Neuronal stem cell (in vitro differentiated cells): ENCODE measurements around the gene MDFI.

ENCODE experiments used
- DNase-seq: peaks from one replicate; pipeline ENCODE4 v3.0.0-alpha.2; 2013; ENCODE audit warnings: low spot score
- H2AFZ ChIP-seq: one replicate; pipeline ENCODE4 v1.6.1; 2013; ENCODE audit warnings: mild to moderate bottlenecking, low read length, inconsistent platforms
- H2AK5ac ChIP-seq: 2 replicates; pipeline ENCODE4 v1.6.1; 2013; ENCODE audit warnings: low read depth, mild to moderate bottlenecking, inconsistent platforms, low read length, moderate library complexity, mixed read lengths
- H2BK120ac ChIP-seq: 2 replicates; pipeline ENCODE4 v1.6.1; 2013; ENCODE audit warnings: low read depth, mild to moderate bottlenecking, inconsistent platforms, low read length, moderate library complexity, mixed read lengths
- H2BK12ac ChIP-seq: one replicate; pipeline ENCODE4 v1.6.1; 2013; ENCODE audit warnings: low read length, inconsistent platforms
- H2BK15ac ChIP-seq: 2 replicates; pipeline ENCODE4 v1.6.1; 2013; ENCODE audit warnings: mild to moderate bottlenecking, low read length, inconsistent platforms, mixed read lengths
- H2BK5ac ChIP-seq: one replicate; pipeline ENCODE4 v1.6.1; 2013; ENCODE audit warnings: inconsistent platforms, mild to moderate bottlenecking, low read length, moderate library complexity
- H3K14ac ChIP-seq: one replicate; pipeline ENCODE4 v1.6.1; 2013; ENCODE audit warnings: low read length, inconsistent platforms
- H3K18ac ChIP-seq: 2 replicates; pipeline ENCODE4 v1.6.1; 2013; ENCODE audit warnings: low read length, inconsistent platforms
- H3K23ac ChIP-seq: 2 replicates; pipeline ENCODE4 v1.6.1; 2013; ENCODE audit warnings: low read depth, mild to moderate bottlenecking, mixed read lengths, low read length, inconsistent platforms; ENCODE audit not compliant: poor library complexity
- H3K27ac ChIP-seq: replicated peaks from 3 replicates; pipeline ENCODE4 v1.5.1; 2013; ENCODE audit warnings: low read length, inconsistent platforms
- H3K27me3 ChIP-seq, 3 experiments: 2 replicates each; pipeline ENCODE4 v1.6.1; 2013; ENCODE audit warnings: low read length in 3 of 3, mild to moderate bottlenecking in 2 of 3, inconsistent platforms in 1 of 3, low read depth in 1 of 3, mixed read lengths in 1 of 3, moderate library complexity in 1 of 3; ENCODE audit not compliant: control insufficient read depth in 3 of 3, insufficient read depth in 3 of 3
- H3K36me3 ChIP-seq, 2 donors: replicated peaks in 1 of 2; 2 replicates each; pipeline ENCODE4 v1.6.1; 2013; ENCODE audit warnings: low read length in 2 of 2; ENCODE audit not compliant: control insufficient read depth in 2 of 2, insufficient read depth in 2 of 2
- H3K4ac ChIP-seq: 2 replicates; pipeline ENCODE4 v1.6.1; 2013; ENCODE audit warnings: inconsistent platforms, mild to moderate bottlenecking, low read length, moderate library complexity
- H3K4me1 ChIP-seq, 2 donors: 1 replicate in 1 of 2; 2 replicates in 1 of 2; pipeline ENCODE4 v1.6.1; 2013; ENCODE audit warnings: low read length in 2 of 2, low read depth in 1 of 2; ENCODE audit not compliant: control insufficient read depth in 2 of 2, insufficient read depth in 1 of 2
- H3K4me2 ChIP-seq: one replicate; pipeline ENCODE4 v1.6.1; 2013; ENCODE audit warnings: mild to moderate bottlenecking, low read length, inconsistent platforms; ENCODE audit not compliant: insufficient read depth, poor library complexity, severe bottlenecking
- H3K4me3 ChIP-seq, 2 donors: 2 replicates each; pipeline ENCODE4 v1.5.1; 2013; ENCODE audit warnings: low read length in 2 of 2, mild to moderate bottlenecking in 2 of 2, inconsistent platforms in 1 of 2, moderate library complexity in 1 of 2
- H3K79me1 ChIP-seq: one replicate; pipeline ENCODE4 v1.6.1; 2013; ENCODE audit warnings: low read depth, mild to moderate bottlenecking, inconsistent platforms, low read length, moderate library complexity
- H3K9ac ChIP-seq: one replicate; pipeline ENCODE4 v1.6.1; 2013; ENCODE audit warnings: mild to moderate bottlenecking, low read depth, low read length, inconsistent platforms; ENCODE audit not compliant: poor library complexity
- H3K9me3 ChIP-seq, 2 donors: replicated peaks in 1 of 2; 2 replicates each; pipeline versions ENCODE3 to v1.6.1; 2013; ENCODE audit warnings: low read length in 2 of 2, mild to moderate bottlenecking in 2 of 2, inconsistent platforms in 1 of 2, low read depth in 1 of 2, mixed read lengths in 1 of 2, moderate library complexity in 1 of 2; ENCODE audit not compliant: control insufficient read depth in 2 of 2, insufficient read depth in 1 of 2
- H4K8ac ChIP-seq: one replicate; pipeline ENCODE4 v1.6.1; 2013; ENCODE audit warnings: low read depth, mild to moderate bottlenecking, inconsistent platforms, low read length, moderate library complexity
- H4K91ac ChIP-seq: one replicate; pipeline ENCODE4 v1.6.1; 2013; ENCODE audit warnings: low read length, low read depth, mild to moderate bottlenecking, inconsistent platforms; ENCODE audit not compliant: poor library complexity
- WGBS, 2 donors: extraction: QIAGEN DNeasy Blood & Tissue Kit; methylation state at CpG; one replicate each; pipeline ENCODE4 v1.1.7; 2013; ENCODE audit warnings: missing lambda C conversion rate in 2 of 2, mixed read lengths in 1 of 2; ENCODE audit not compliant: insufficient read length in 2 of 2, insufficient replicate concordance in 1 of 2; ENCODE audit errors: extremely low coverage in 2 of 2; 5-methylcytosine and 5-hydroxymethylcytosine counted together

The MDFI gene

GRCh38 chr6:41655176-41655575 is 16.9 kb downstream of the MDFI start:
- no peak overlapping the region for H4K8ac ChIP-seq
- H2BK120ac ChIP-seq, result no peak overlapping the region
- no peak overlapping the region for H2BK15ac ChIP-seq
- H3K4ac ChIP-seq, result no peak overlapping the region
- H3K79me1 ChIP-seq, result peaks cover 6% of the 10 kb centered on the region
- no peak overlapping the region for H3K27ac ChIP-seq
- no peak overlapping the region for H4K91ac ChIP-seq
- H2BK12ac ChIP-seq, result no peak overlapping the region
- no peak for DNase-seq
- no peak overlapping the region for H3K23ac ChIP-seq
- H3K14ac ChIP-seq, result no peak overlapping the region
- H3K9me3 ChIP-seq, result no peaks in the 10 kb centered on the region
- H2AFZ ChIP-seq, result no peak overlapping the region
- H3K4me1 ChIP-seq, result peaks cover 4 to 10% of the 10 kb centered on the region in 2 donors
- peak overlapping the region; percentile 49 for H2BK5ac ChIP-seq
- H3K18ac ChIP-seq, result no peak overlapping the region
- H3K4me3 ChIP-seq, result no peak overlapping the region
- no CpG with 5 or more reads among the region's 8 CpGs for WGBS, 2 donors
- no peaks in the 10 kb centered on the region for H3K27me3 ChIP-seq
- H3K36me3 ChIP-seq, result peaks cover 16 to 36% of the 10 kb centered on the region in 2 donors
- H3K4me2 ChIP-seq, result no peak overlapping the region
- H2AK5ac ChIP-seq, result no peak overlapping the region
- H3K9ac ChIP-seq, result no peak overlapping the region

- Histone ChIP-seq H4K91ac (no peak overlapping the region), H3K23ac (no peak overlapping the region), H3K4me2 (no peak overlapping the region), H3K4me1 (peaks cover 4 to 10% of the 10 kb centered on the region in 2 donors), H3K79me1 (peaks cover 6% of the 10 kb centered on the region), H3K27me3 (peaks cover 0 to 4% (median 0%) of the 10 kb centered on the region in 3 experiments), H3K18ac (peak overlapping the region; percentile 83), H2BK12ac (no peak overlapping the region), H2BK5ac (peak overlapping the region; percentile 49), H3K4ac (no peak overlapping the region), H2AK5ac (no peak overlapping the region), H4K8ac (no peak overlapping the region), H3K9ac (no peak overlapping the region), H3K27ac (no peak overlapping the region), H3K36me3 (peaks cover 15 to 32% of the 10 kb centered on the region in 2 donors), H3K4me3 (no peak overlapping the region), H3K9me3 (no peaks in the 10 kb centered on the region), H2BK120ac (no peak overlapping the region), H2AFZ (peak overlapping the region; percentile 32), H2BK15ac (no peak overlapping the region), H3K14ac (no peak overlapping the region)
- no CpG with 5 or more reads among the region's 12 CpGs for WGBS, 2 donors
- DNase-seq, result no peak
Observed at GRCh38 chr6:41655646-41656001, 17.4 kb downstream of the MDFI start.

- Histone ChIP-seq H3K9ac (peak overlapping the region; percentile 74), H2BK12ac (peak overlapping the region; percentile 66), H2BK5ac (peak overlapping the region; percentile 49), H3K27me3 (peaks cover 0 to 5% (median 0%) of the 10 kb centered on the region in 3 experiments), H4K8ac (no peak overlapping the region), H3K4me3 (no peak overlapping the region), H4K91ac (peak overlapping the region; percentile 65), H3K79me1 (peaks cover 6% of the 10 kb centered on the region), H3K18ac (peak overlapping the region; percentile 83), H2AFZ (peak overlapping the region; percentile 32), H3K27ac (no peak overlapping the region), H2BK15ac (peak overlapping the region; percentile 75), H3K23ac (peak overlapping the region; percentile 93), H2BK120ac (no peak overlapping the region), H3K9me3 (no peaks in the 10 kb centered on the region), H3K4ac (no peak overlapping the region), H3K4me1 (peaks cover 4 to 10% of the 10 kb centered on the region in 2 donors), H2AK5ac (peak overlapping the region; percentile 36), H3K36me3 (peaks cover 12 to 27% of the 10 kb centered on the region in 2 donors), H3K4me2 (no peak overlapping the region), H3K14ac (no peak overlapping the region)
- DNase-seq, result no peak
- 100% methylated on average over 3 of the region's 14 CpGs; no CpG with 5 or more reads in 1 of the 2 donors for WGBS, 2 donors
Observed at GRCh38 chr6:41656002-41656691, 17.9 kb downstream of the MDFI start.

- no peak overlapping the region for H2AFZ ChIP-seq
- peak overlapping the region; percentile 91 for H2BK12ac ChIP-seq
- no peak overlapping the region for H3K4me2 ChIP-seq
- peak overlapping the region; percentile 63 for H2BK15ac ChIP-seq
- H4K8ac ChIP-seq, result no peak overlapping the region
- H3K4me1 ChIP-seq, result peaks cover 4 to 10% of the 10 kb centered on the region in 2 donors
- H3K27me3 ChIP-seq, result peaks cover 0 to 12% (median 0%) of the 10 kb centered on the region in 3 experiments
- peak overlapping the region in 1 of 2 donors; percentile 8 for H3K4me3 ChIP-seq
- no peak overlapping the region for H3K4ac ChIP-seq
- no peak overlapping the region for H2BK5ac ChIP-seq
- H3K23ac ChIP-seq, result no peak overlapping the region
- no peak overlapping the region for H3K27ac ChIP-seq
- WGBS, 2 donors, result no CpG with 5 or more reads among the region's 23 CpGs
- H2BK120ac ChIP-seq, result no peak overlapping the region
- H3K9ac ChIP-seq, result peak overlapping the region; percentile 9
- H3K9me3 ChIP-seq, result no peaks in the 10 kb centered on the region
- peaks cover 3 to 14% of the 10 kb centered on the region in 2 donors for H3K36me3 ChIP-seq
- peak overlapping the region; percentile 88 for H2AK5ac ChIP-seq
- peaks cover 4% of the 10 kb centered on the region for H3K79me1 ChIP-seq
- no peak overlapping the region for H3K14ac ChIP-seq
- no peak for DNase-seq
- peak overlapping the region; percentile 65 for H3K18ac ChIP-seq
- no peak overlapping the region for H4K91ac ChIP-seq
Observed at GRCh38 chr6:41657131-41658094, 19.1 kb downstream of the MDFI start.
